HUES6 (cell line): ENCODE results near the gene NADK2.

Experiments used
- H3K27ac ChIP-seq: 2 replicates; pipeline ENCODE4 v1.7.0; 2013; ENCODE audit warnings: low read depth, mild to moderate bottlenecking, low read length, inconsistent platforms
- H3K27me3 ChIP-seq: 2 replicates; pipeline ENCODE4 v1.6.1; 2013; ENCODE audit warnings: low read length; ENCODE audit not compliant: control insufficient read depth, insufficient read depth
- H3K36me3 ChIP-seq: 2 replicates; pipeline ENCODE4 v1.6.1; 2013; ENCODE audit warnings: low read length; ENCODE audit not compliant: control insufficient read depth, insufficient read depth
- H3K4me1 ChIP-seq: 2 replicates; pipeline ENCODE4 v1.6.1; 2013; ENCODE audit warnings: low read length; ENCODE audit not compliant: control insufficient read depth, insufficient read depth
- H3K4me3 ChIP-seq: 2 replicates; pipeline ENCODE4 v1.5.1; 2013; ENCODE audit warnings: low read depth, low read length
- H3K9ac ChIP-seq: one replicate; pipeline ENCODE4 v1.6.1; 2013; ENCODE audit warnings: mild to moderate bottlenecking, low read length
- H3K9me3 ChIP-seq: 2 replicates; pipeline ENCODE4 v1.6.1; 2013; ENCODE audit warnings: low read depth, low read length; ENCODE audit not compliant: control insufficient read depth, insufficient read depth

NADK2 gene

GRCh38 chr5:36230151-36230790 lies 11.5 kb downstream of the NADK2 start:
- no peaks in the 10 kb centered on the region for H3K9me3 ChIP-seq
- peaks cover 2% of the 10 kb centered on the region; the same call in 1 of the 2 replicates for H3K36me3 ChIP-seq
- no peaks in the 10 kb centered on the region for H3K4me1 ChIP-seq
- H3K27me3 ChIP-seq, result no peaks in the 10 kb centered on the region
- no peak overlapping the region for H3K9ac ChIP-seq
- no peak overlapping the region for H3K27ac ChIP-seq
- H3K4me3 ChIP-seq, result no peak overlapping the region

- no peaks in the 10 kb centered on the region for H3K4me1 ChIP-seq
- no peak overlapping the region for H3K27ac ChIP-seq
- H3K9ac ChIP-seq, result no peak overlapping the region
- H3K36me3 ChIP-seq, result peaks cover 6% of the 10 kb centered on the region; the same call in 1 of the 2 replicates
- H3K4me3 ChIP-seq, result no peak overlapping the region
- H3K9me3 ChIP-seq, result no peaks in the 10 kb centered on the region
- no peaks in the 10 kb centered on the region for H3K27me3 ChIP-seq
Observed at GRCh38 chr5:36228505-36228904, 13.2 kb downstream of the NADK2 start.

- no peak overlapping the region for H3K4me3 ChIP-seq
Observed at GRCh38 chr5:36227046-36227445, 14.7 kb downstream of the NADK2 start.

GRCh38 chr5:36222620-36223019 lies 19.1 kb downstream of the NADK2 start:
- Histone ChIP-seq H3K27me3 (no peaks in the 10 kb centered on the region), H3K9ac (no peak overlapping the region), H3K4me3 (no peak overlapping the region), H3K4me1 (no peaks in the 10 kb centered on the region), H3K9me3 (no peaks in the 10 kb centered on the region), H3K27ac (no peak overlapping the region), H3K36me3 (peaks cover 10% of the 10 kb centered on the region; the same call in 1 of the 2 replicates)

More at GRCh38 chr5:36227046-36227445, 14.7 kb downstream of the NADK2 start:
- Histone ChIP-seq H3K4me1 (no peaks in the 10 kb centered on the region), H3K36me3 (peaks cover 6% of the 10 kb centered on the region; the same call in 1 of the 2 replicates), H3K9ac (no peak overlapping the region), H3K27ac (no peak overlapping the region), H3K27me3 (no peaks in the 10 kb centered on the region), H3K9me3 (no peaks in the 10 kb centered on the region)

GRCh38 chr5:36217988-36218387 lies 23.7 kb downstream of the NADK2 start:
- Histone ChIP-seq H3K27me3 (no peaks in the 10 kb centered on the region), H3K36me3 (peaks cover 4% of the 10 kb centered on the region; the same call in 1 of the 2 replicates), H3K4me1 (no peaks in the 10 kb centered on the region), H3K9me3 (no peaks in the 10 kb centered on the region), H3K4me3 (no peak overlapping the region), H3K27ac (no peak overlapping the region), H3K9ac (no peak overlapping the region)

GRCh38 chr5:36217567-36217966 lies 24.2 kb downstream of the NADK2 start:
- no peak overlapping the region for H3K27ac ChIP-seq
- H3K9me3 ChIP-seq, result no peaks in the 10 kb centered on the region
- no peak overlapping the region for H3K4me3 ChIP-seq
- H3K36me3 ChIP-seq, result peaks cover 4% of the 10 kb centered on the region; the same call in 1 of the 2 replicates
- no peaks in the 10 kb centered on the region for H3K4me1 ChIP-seq
- no peak overlapping the region for H3K9ac ChIP-seq
- H3K27me3 ChIP-seq, result no peaks in the 10 kb centered on the region

GRCh38 chr5:36215910-36216309 lies 25.8 kb downstream of the NADK2 start:
- Histone ChIP-seq H3K9ac (no peak overlapping the region), H3K9me3 (no peaks in the 10 kb centered on the region), H3K36me3 (peaks cover 4% of the 10 kb centered on the region; the same call in 1 of the 2 replicates), H3K4me1 (no peaks in the 10 kb centered on the region), H3K27me3 (no peaks in the 10 kb centered on the region), H3K4me3 (no peak overlapping the region), H3K27ac (no peak overlapping the region)

GRCh38 chr5:36214436-36214835 lies 27.3 kb downstream of the NADK2 start:
- no peaks in the 10 kb centered on the region for H3K4me1 ChIP-seq
- no peak overlapping the region for H3K4me3 ChIP-seq
- H3K9ac ChIP-seq, result no peak overlapping the region
- H3K27me3 ChIP-seq, result no peaks in the 10 kb centered on the region
- no peaks in the 10 kb centered on the region for H3K9me3 ChIP-seq
- H3K36me3 ChIP-seq, result no peaks in the 10 kb centered on the region
- no peak overlapping the region for H3K27ac ChIP-seq

GRCh38 chr5:36209664-36210063 lies 32.1 kb downstream of the NADK2 start:
- Histone ChIP-seq H3K27ac (no peak overlapping the region), H3K27me3 (no peaks in the 10 kb centered on the region), H3K9ac (no peak overlapping the region), H3K36me3 (no peaks in the 10 kb centered on the region; the same call in 1 of the 2 replicates), H3K9me3 (no peaks in the 10 kb centered on the region), H3K4me3 (no peak overlapping the region), H3K4me1 (no peaks in the 10 kb centered on the region)

GRCh38 chr5:36208786-36209185 lies 32.9 kb downstream of the NADK2 start:
- Histone ChIP-seq H3K27me3 (no peaks in the 10 kb centered on the region), H3K27ac (no peak overlapping the region), H3K9me3 (no peaks in the 10 kb centered on the region), H3K4me3 (no peak overlapping the region), H3K4me1 (no peaks in the 10 kb centered on the region), H3K36me3 (no peaks in the 10 kb centered on the region; the same call in 1 of the 2 replicates), H3K9ac (no peak overlapping the region)

- Histone ChIP-seq H3K27me3 (no peaks in the 10 kb centered on the region), H3K9ac (no peak overlapping the region), H3K36me3 (no peaks in the 10 kb centered on the region; the same call in 1 of the 2 replicates), H3K27ac (no peak overlapping the region), H3K9me3 (no peaks in the 10 kb centered on the region), H3K4me3 (no peak overlapping the region), H3K4me1 (no peaks in the 10 kb centered on the region)
Observed at GRCh38 chr5:36206913-36207312, 34.8 kb downstream of the NADK2 start.
